HCEC 1CT (cell line): ENCODE results near the gene ERBB2.
A peak's percentile ranks its signal among the peaks of the same experiment; 100 is the strongest.

Experiments
- DNase-seq: peaks from one replicate; pipeline ENCODE4 v3.0.0-alpha.2; 2017

Gene ERBB2

DNA sequence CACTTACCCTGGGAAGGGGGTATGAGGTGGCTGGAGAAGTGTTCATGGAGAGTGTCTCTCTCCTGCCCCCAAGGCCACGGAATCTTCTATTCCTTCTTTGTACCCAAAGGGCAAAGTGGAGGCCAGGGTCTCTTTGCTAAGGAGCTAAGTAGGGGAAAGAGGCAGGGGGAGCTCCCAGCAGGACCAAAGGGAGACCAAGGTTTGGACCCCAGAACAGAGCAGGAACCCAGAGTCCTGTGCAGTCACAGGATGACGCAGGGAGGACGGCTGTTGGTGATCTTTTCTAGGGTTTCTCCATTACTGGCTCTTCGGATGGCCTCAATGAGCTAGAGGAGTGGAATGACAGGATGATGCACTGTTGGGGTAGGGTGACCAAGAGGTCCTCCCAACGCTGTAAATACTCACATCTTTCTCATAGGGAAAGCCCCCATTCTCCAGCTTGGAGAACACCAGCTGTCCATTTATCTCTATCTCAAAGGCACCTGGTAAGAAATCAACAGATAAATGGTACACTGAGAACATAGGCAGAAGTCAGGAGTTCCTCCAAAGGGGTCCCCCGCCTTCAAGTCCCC lies 29.5 kb downstream of the ERBB2 start:
- DNase-seq = no peak

DNA sequence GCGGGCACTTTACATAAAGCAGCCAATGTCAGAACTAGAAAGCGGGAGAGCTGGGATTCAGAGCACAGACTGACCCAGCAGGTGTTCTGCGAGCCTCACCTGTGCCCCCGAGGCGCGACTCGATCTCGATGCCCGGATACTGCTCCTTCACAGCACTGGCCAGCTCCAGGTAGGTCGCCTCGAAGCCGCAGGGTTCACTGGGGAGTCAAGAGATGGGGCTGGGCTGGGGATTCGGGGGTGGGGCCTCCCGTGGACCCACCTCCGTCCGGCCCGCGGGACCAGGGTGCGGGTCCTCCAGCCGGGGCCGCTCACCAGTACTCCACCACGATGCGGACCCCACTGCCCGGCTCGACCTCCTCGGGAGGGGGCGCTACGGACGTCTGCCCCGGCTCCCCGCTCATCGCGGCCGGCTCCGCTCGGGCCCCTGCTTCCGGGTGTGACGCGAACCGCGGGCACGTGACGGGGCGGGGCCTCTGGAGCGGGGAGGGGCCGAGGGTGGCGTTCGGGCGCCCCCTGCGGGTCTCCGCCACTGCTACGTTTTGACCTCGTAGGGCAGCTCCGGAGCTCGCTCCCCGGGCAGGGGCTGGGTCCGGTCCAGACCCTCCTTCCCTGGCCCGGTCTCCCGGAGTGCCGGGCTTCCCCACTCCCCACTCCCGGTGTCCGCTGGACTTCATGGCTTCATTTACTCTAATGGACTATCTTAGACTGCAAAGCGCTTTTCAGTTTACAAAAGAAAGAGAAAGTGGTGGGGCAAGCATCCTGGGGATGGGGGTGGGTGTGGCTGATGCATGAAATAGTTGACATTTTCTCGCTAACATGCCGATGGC lies 30.4 kb downstream of the ERBB2 start, which contains the start of gene MIEN1:
MIEN1 (minus strand) TSS at position 438 of the 827 bp plus-strand sequence; CDS start at position 401, 37 bp downstream.
- DNase-seq = peak; percentile 70

DNA sequence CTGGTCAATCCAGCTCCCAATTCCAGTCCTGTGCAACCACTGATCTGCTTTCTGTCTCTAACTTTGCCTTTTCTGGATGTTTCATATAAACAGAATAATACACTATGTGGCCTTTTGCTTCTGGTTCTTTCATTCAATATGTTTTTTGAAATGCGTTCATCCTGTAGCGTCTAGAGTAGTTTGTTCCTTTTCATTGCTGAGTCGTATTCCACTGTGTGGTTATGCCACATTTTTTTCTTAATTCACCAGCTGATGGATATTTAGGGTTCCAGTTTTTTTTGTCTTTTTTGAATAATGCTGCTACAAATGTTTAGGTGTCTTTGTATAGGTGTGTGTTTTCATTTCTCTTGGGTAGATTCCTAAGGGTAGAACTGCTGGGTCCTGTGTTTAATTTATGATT lies 32.7 kb downstream of the ERBB2 start:
- DNase-seq = no peak

DNA sequence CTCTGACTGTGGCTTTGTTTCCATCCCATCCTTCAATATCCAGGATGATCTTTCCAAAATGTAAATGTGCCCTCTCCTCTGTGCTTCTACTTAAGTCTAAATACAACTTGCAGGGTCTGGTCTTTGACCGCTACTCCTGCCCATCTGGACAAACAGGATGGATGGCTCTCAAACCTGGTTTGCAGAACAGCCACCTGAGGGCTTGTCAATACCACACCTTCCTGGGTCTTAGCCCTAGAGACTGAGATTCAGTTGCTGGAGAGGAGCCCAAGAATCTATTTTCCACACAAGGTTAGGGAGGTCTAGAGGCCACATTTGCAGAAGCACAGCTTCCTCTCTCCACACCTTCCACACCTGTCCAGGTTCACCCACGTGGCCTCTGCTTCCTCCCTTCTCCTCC lies 36.0 kb downstream of the ERBB2 start:
- DNase-seq = no peak

DNA sequence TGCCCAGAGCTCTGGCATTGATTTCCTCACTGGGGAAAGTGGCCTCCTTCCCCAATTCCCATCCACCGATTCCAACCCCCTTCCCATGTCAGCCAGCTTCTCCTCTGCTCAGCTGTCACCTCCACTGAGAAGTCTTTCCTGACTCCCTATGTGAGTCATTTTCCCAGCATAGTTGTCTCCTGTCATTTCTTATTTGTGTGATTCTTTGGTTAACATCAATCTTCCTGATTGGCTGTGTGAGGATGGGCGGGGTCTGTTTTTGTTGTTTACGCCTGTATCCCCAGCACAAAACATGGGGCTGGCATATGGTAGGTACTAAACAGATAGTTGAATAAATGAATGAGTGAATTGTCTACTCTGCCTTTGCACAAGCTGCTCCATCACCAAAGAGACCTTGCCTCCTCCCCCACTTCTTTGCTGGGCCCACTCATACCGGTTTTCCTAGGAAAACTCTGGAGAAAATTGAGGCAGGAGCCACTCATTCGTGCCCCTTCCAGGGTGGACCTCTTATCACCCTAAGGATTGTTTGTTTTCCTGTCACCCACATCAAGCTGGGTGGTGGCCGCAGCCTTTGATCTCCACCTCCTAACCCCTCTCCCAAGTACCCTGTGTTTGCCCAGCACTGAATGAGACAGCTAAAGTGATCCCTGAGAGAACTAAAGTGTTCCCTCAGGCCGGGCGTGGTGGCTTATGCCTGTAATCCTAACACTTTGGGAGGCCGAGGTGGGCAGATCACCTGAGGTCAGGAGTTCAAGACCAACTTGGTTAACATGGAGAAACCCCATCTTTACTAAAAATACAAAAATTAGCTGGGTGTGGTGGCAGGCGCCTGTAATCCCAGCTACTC lies 36.7 kb downstream of the ERBB2 start:
- DNase-seq = no peak

DNA sequence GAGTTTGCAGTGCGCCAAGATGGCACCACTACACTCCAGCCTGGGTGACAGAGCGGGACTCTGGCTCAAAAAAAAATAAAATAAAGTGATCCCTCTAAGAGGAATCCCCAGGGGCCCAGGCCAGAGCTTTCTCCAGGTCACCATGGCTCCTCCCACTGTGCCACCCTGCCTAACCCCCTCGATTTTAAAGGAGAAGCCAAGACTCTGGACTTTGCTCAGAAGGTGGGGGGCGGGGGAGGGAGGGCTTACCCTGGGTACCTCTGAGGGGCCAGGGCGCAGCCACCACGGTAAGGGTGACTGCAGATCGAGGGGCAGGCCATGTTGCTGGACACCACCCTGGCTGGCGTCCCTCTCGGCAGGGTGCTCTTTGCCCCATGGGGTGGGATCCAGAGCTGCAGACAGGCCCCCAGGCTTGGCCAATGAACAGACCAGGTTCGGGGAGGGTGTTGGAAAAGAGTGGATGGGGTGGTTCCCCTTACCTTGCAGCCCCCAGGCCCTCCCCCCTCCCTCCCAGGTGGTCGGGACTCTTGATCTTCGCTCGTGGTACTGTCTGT lies 37.4 kb downstream of the ERBB2 start:
- DNase-seq = no peak

DNA sequence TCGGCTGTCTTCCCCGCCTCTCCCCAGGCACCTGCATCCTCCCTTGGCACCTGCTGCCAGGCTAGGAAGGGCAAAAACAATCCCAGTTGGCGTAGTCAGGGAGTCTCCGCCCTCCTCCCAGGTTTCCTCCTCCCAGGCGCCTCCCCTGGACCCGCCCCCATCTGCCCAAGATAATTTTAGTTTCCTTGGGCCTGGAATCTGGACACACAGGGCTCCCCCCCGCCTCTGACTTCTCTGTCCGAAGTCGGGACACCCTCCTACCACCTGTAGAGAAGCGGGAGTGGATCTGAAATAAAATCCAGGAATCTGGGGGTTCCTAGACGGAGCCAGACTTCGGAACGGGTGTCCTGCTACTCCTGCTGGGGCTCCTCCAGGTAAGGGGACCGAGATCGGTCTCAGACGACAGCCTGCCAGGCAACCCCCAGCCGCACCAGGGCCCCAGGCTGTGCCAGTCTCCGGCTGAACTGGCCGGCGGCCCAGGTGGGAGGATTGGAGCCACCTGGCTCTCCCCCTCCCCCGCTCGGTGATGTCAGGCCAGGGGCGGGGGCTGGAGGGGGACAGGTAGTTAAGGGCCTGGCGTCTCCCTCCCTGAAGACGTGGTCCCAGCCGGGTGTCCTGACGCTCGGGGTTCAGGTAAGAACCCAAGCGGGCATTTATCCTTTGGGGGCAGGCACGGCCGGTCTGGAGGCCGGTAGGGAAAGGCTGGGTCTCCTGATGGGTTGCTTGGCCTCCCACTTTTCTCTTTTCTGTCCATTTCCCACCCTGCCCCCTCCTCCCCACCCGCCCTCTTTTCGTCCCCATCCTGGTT lies 38.1 kb downstream of the ERBB2 start, which contains the start of gene GRB7:
GRB7 (plus strand) TSS at position 179 of the 808 bp plus-strand sequence. CDS start 4,364 bp downstream, outside the sequence.
- DNase-seq = no peak

DNA sequence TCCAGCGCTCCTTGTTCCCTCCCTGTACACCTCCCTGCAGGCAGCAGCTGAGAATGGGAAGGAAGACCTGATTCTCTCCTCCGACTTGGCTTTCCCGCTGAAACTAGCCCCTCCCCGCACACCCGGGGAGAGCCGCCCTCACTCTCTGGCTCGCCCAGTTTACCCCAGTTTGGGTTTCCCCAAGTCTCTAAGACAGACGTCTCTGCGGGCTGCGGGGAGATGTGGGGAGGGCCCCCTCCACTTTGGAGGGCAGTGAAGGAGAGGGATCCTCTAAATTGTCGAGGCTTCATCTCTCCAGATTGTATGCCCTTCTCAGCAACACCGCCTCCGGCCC lies 38.7 kb downstream of the ERBB2 start:
- no peak for DNase-seq

DNA sequence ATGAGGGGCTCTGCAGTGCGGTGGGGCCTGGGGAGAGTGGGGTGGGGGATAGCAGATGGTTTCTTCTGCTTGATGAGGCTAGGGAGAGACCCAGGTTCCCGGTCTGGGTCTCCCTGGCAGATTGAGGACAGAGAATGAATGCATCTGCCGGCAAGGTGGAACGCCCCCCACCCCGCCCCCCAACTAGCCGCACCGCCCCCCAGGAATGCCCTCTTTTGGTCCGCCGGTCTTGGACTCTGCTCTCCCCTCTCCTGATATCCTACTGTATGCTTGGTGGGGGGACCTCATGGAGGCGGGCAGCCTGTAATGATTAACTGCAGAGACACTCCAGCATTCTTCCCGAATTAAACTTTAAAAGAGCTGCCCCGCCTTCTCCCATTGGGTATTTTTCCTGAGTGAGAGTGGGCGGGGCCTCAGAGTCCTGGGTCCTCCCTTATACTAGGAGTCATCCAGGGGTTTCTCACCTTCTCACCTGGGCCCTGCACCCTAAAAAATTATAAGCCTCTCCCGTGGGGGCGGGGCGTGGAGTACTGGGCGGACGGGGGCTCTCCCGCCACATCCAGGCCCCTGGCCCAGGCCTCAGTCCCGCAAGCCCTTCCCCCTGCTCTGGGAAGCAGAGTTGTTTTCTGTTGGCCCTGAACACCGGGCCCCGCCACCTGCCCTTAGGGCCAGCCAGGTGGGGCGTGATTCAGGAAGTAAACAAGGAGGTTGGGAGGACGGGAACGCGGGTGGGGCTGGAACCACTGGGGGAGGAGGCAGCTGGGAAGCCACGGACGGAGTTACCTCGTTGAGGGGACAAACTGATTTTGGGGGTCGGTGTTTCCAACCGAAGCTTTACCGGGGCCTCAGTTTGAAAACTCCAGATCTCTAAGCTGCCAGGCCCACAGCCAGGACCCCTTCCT lies 39.4 kb downstream of the ERBB2 start:
- peak; percentile 26 for DNase-seq

DNA sequence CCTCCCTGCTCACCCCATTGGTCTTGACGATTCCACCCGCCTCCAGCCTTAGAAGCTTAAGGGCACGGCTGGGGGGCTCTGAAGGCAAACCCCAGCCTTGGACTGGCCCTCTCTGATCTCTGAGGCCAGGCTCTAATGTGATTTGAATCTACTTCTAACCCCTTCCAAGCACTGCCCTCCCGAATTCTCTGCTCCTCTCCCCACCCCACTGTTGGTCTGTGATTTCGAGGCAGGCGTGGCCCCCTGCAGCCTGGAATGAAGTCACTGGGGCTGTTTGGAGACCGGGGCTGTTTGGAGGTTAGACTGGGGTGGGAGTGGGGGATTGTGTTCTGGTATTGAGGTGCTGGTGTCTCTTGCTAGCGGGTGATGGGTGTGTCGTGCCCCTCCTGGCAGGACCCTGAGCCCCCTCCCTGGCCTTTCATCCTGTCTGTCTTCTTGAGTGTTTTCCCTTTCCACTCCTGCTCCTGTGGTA lies 40.1 kb downstream of the ERBB2 start:
- DNase-seq = no peak

DNA sequence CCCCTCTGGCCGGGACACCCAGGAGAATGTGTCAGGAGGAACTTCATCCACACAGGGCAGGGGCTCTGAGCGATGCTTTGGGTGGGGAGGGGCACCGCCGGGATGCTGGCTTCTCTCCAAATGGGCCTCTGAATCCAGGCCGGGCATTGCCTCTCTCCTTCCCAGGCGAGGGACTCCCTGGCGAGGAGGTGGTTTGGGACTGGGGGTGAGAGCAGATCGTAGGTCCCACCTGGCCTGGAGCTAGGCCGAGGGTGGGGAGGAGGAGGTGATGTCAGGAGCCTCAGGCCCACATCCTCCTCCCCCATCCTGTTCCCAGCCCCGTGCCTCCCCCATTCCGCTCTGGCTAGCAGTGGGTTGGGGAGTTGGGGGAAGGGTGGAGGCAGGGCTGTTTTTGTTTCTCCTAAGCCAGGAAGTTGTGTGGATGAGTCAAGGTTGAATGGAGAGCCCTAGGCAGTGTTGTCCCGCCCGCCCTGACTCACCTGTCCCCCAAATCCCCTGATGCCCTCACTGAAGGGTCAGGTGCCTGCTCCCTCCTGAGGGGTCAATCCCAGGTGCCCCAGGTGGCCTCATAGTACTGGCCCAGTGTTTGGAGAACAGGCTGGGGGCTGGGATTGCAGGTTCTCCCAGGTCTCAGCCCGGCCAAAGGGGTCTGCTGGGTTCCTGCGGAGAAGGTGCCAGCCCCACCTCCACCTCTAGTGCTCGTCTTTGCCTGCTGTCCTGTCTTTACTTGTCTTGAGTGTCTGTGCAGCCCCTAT lies 40.7 kb downstream of the ERBB2 start:
- DNase-seq = peak; percentile 41

DNA sequence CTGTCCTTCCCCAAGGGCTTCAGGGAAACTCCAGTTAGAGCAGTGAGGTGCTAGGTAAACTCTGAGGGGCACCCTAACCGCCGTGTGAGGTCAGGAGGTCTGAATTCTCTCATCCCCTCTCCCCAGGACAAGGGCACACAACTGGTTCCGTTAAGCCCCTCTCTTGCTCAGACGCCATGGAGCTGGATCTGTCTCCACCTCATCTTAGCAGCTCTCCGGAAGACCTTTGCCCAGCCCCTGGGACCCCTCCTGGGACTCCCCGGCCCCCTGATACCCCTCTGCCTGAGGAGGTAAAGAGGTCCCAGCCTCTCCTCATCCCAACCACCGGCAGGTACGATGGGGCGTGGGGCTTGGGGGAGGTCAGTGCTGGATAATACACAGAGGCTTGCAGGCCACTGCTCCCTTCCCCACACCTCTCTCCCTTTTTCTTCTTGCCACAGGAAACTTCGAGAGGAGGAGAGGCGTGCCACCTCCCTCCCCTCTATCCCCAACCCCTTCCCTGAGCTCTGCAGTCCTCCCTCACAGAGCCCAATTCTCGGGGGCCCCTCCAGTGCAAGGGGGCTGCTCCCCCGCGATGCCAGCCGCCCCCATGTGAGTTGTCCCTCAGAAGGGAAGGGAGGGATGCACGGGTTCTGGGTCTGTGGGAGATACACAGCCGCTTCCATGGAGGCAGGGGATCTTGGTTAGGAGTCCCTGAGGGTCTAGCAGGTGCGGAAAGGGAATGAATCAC lies 42.4 kb downstream of the ERBB2 start:
- no peak for DNase-seq

DNA sequence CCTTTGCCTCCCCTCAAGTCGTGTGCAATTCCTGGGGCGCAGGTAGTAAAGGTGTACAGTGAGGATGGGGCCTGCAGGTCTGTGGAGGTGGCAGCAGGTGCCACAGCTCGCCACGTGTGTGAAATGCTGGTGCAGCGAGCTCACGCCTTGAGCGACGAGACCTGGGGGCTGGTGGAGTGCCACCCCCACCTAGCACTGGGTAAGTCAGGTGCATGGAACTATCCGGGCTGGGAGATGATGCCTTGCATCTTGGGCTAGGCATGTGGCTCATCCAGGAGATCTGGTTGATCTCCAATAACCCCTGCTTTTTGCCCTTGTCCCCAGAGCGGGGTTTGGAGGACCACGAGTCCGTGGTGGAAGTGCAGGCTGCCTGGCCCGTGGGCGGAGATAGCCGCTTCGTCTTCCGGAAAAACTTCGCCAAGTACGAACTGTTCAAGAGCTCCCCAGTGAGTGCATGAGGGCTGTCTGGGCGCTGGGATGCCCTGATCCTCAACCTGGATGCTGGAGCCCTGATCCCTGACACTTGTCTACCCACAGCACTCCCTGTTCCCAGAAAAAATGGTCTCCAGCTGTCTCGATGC lies 43.1 kb downstream of the ERBB2 start:
- no peak for DNase-seq

DNA sequence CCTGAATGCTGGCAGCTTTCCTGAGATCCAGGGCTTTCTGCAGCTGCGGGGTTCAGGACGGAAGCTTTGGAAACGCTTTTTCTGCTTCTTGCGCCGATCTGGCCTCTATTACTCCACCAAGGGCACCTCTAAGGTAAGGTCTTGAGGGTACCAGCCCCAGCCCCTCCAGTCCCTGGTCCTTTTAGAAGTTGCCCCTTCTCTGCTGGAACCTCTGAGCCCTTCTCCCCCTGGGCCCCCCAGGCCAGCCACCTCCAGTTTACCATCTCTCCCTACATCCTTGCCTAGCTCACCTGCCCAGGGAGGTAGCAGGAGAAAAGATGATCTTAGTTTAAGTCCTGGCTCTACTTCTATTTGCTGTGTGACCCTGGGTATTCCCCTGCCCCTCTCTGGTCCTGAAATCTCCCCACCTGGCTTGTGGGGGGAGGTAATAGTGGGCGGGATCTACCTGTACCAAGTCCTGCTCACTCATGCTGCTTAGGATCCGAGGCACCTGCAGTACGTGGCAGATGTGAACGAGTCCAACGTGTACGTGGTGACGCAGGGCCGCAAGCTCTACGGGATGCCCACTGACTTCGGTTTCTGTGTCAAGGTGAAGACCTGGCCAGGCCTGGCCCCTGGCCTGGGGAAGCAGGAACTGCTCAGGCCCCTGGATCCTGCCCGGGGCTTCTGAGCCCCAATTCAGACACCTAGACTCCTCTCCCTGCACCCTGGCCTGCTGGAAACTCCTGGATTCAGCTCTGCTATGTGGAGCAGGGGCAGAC lies 44.4 kb downstream of the ERBB2 start:
- no peak for DNase-seq

DNA sequence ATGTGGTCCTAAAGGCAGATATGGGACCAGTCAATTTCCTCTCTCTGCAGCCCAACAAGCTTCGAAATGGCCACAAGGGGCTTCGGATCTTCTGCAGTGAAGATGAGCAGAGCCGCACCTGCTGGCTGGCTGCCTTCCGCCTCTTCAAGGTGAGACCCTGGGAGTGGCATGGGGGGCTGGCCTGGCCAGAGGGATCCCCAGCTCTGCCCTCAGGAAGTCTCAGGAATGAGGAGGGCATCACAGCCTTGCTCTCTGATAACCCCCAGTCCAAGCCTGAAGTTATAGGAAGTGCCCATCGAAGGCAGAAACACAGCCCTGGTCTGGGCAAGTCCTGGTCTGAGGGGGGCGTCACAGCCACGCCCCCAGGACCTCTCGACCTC lies 45.0 kb downstream of the ERBB2 start:
- no peak for DNase-seq

DNA sequence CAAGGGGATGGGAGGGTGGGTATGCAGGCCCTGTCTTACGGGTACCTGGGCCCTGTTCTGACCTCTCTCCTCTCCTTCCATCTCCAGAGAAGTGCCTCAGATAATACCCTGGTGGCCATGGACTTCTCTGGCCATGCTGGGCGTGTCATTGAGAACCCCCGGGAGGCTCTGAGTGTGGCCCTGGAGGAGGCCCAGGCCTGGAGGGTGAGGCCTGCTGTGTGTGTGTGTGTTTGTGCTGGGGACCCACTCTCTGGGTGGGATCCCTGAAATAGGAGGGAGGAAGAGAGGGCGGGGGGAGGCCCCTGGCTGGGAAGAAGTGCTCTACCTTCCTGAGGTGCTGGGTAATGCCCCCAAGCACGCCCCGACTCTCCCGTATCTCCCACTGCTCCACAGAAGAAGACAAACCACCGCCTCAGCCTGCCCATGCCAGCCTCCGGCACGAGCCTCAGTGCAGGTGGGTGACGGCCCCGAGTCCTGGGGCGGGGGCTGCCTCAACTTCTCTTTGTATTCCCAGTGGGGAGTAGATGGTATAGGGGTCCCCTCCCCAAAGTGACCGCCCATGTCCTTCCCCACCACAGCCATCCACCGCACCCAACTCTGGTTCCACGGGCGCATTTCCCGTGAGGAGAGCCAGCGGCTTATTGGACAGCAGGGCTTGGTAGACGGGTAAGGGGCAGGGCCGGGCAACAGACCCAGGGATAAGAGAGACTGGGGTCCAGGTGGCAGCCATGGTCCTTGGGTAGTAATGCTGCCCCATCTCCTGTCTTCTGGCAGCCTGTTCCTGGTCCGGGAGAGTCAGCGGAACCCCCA lies 45.7 kb downstream of the ERBB2 start:
- DNase-seq = no peak

DNA sequence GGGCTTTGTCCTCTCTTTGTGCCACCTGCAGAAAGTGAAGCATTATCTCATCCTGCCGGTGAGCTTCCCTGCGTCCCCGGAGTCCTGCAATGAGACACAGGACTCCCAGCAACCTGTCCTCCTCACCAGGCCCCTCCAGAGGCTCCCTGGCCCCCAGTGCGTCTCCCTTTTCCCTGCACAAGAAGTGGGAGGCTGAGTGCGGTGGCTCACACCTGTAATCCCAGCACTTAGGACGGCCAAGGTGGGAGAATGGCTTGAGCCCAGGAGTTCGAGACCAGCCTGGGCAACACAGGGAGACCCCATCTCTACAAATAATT lies 46.2 kb downstream of the ERBB2 start:
- DNase-seq = no peak

DNA sequence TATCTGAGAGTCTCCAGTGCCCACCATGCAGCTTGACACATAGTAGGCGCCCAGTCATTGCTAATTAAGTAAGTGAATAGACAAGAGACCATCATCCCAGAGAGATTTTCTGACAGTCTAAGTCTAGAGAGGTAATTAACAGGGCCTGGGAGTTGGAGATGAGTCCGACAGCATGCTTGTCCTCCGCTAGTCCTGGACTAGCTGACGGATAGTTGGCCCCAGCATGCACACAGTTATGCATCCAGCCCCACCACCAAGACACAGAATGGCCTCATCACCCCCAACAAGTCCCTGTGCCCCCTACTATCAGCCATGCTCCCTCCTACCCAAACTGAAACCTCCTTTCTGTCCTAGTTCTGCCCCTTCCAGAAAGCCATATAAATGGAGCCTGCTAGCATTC lies 47.9 kb downstream of the ERBB2 start:
- no peak for DNase-seq
